Ovary (tissue), 9 donors: ENCODE results near the gene L1CAM. TPM values are rescaled to one million over a fixed set of nuclear protein-coding genes. Genes with fewer than 3 reads are reported as not detected.

Experiments used
- DNase-seq, 5 donors: peaks; one replicate each; pipeline ENCODE4 v3.0.0-alpha.2; 2019 to 2020
- H3K27ac ChIP-seq, 2 donors: fragments of 200-600 bp; one replicate each; pipeline versions ENCODE4 v1.5.1 to v1.8.0; 2019 to 2022
- H3K27me3 ChIP-seq: fragments of 200-600 bp; one replicate; pipeline ENCODE4 v1.8.0; 2022
- H3K36me3 ChIP-seq: fragments of 200-600 bp; sonication (generic); one replicate; pipeline ENCODE4 v1.5.1; 2019
- H3K4me1 ChIP-seq: one replicate; pipeline ENCODE4 v1.8.1; 2013; ENCODE audit warnings: mild to moderate bottlenecking, moderate library complexity; ENCODE audit not compliant: insufficient read depth
- H3K4me3 ChIP-seq: fragments of 200-600 bp; sonication (generic); one replicate; pipeline ENCODE4 v1.5.1; 2017
- H3K9me3 ChIP-seq, 2 donors: fragments of 200-600 bp in 1 of 2; sonication (generic) in 1 of 2; one replicate each; pipeline versions ENCODE4 v1.5.1 to v1.8.1; 2013 to 2019; ENCODE audit warnings: mild to moderate bottlenecking in 1 of 2, moderate library complexity in 1 of 2
- CTCF ChIP-seq, 3 donors: fragments of 450-650 bp in 2 of 3; fragments of 200-600 bp in 1 of 3; IDR thresholded peaks; one replicate each; pipeline versions ENCODE4 v1.5.1 to v1.8.0; 2016 to 2022; ENCODE audit warnings: antibody characterized with exemption in 3 of 3, mild to moderate bottlenecking in 1 of 3
- EP300 ChIP-seq: sonication (generic); formaldehyde crosslinking; IDR thresholded peaks from one replicate; pipeline ENCODE4 v1.6.1; 2017; ENCODE audit warnings: antibody characterized with exemption
- POLR2A ChIP-seq: fragments of 450-650 bp; IDR thresholded peaks from one replicate; pipeline ENCODE4 v1.6.1; 2017; ENCODE audit warnings: antibody characterized with exemption, mild to moderate bottlenecking, moderate library complexity
- WGBS, 3 donors: extraction: QIAGEN DNeasy Blood & Tissue Kit in 1 of 3; methylation state at CpG; one replicate each; pipeline versions ENCODE4 v1.1.5 to v1.1.7; 2013 to 2017; 5-methylcytosine and 5-hydroxymethylcytosine counted together
- intact Hi-C, 4 donors: fragments of 100-400 bp; cut with DNase I; formaldehyde crosslinking; loops; one replicate each; pipeline versions ENCODE4 v1.11.0 to v1.15.1; 2022 to 2023
- polyA plus RNA-seq, 2 donors: library from polyadenylated mRNA; stranded (reverse); fragments of 200-250 nt in 1 of 2; fragments of 350-450 nt in 1 of 2; fragmentation: Illumina TruSeq in 1 of 2; extraction: RNeasy Lipid Tissue Mini Kit (QIAGEN cat#74804) in 1 of 2; gene quantifications; one replicate each; pipeline ENCODE4 v1.2.3, GENCODE V29; 2013 to 2014
- total RNA-seq, 7 donors: library from RNA; depleted of rRNA in 2 of 7; stranded (reverse); fragments of >200 nt in 2 of 7; fragmentation: NEBNext Ultra II Directional in 3 of 7; extraction: Animal tissue kit (Norgen Biotek cat#: 25700) in 3 of 7; gene quantifications; one replicate each; pipeline versions ENCODE4 v1.1.0 to v1.2.4, GENCODE V29; 2016 to 2023
- donor health status: DM: no; HTN: no; CAD: no; lungs with moderate emphysema.
- donor health status: DM: no; HTN: no; CAD: no.
- donor health status: Bipolar disorder and iron deficiency.
- donor health status: DM: yes; HTN: yes; CAD: no.
- donor health status: DM: no; HTN: no; CAD: no.
- donor health status: DM: yes; HTN: yes; CAD: no.

Gene L1CAM
- total and polyA plus RNA-seq, 9 donors: 0.36 to 3.0 (median 0.99) TPM; not detected in 1

- Histone ChIP-seq H3K9me3 (no peaks in the 10 kb centered on the region), H3K4me1 (no peaks in the 10 kb centered on the region), H3K4me3 (no peak overlapping the region), H3K27me3 (no peaks in the 10 kb centered on the region), H3K36me3 (no peaks in the 10 kb centered on the region), H3K27ac (no peak overlapping the region)
- DNase-seq: no peak
- WGBS, 3 donors: 71 to 79% (median 73%) methylated on average over 24 to 27 of the region's 27 CpGs
- intact Hi-C loops: no loop called here
- TF ChIP-seq EP300 (no peak), CTCF (IDR thresholded peaks at IDR 0.05) (no peak), POLR2A (no peak)
These were observed 20.3 kb upstream of the L1CAM start for GRCh38 chrX:153906126-153906917.

- WGBS, 3 donors: 85 to 89% (median 86%) methylated on average over 28 to 32 of the region's 32 CpGs
- no peaks in the 10 kb centered on the region for H3K27me3 ChIP-seq
- no peak overlapping the region for H3K27ac ChIP-seq
- no peaks in the 10 kb centered on the region for H3K4me1 ChIP-seq
- intact Hi-C loops: no loop called here
- no peak overlapping the region for H3K4me3 ChIP-seq
- TF ChIP-seq CTCF (IDR thresholded peaks at IDR 0.05) (no peak), POLR2A (no peak), EP300 (no peak)
- H3K9me3 ChIP-seq: no peaks in the 10 kb centered on the region
- no peaks in the 10 kb centered on the region for H3K36me3 ChIP-seq
- peak in 1 of 5 donors; percentile 14 for DNase-seq
These were observed 19.6 kb upstream of the L1CAM start for GRCh38 chrX:153905481-153906095.

- Histone ChIP-seq H3K4me3 (no peak within 1 kb of the TSS), H3K27ac (no peak within 1 kb of the TSS), H3K27me3 (no peaks in the 10 kb centered on the region), H3K36me3 (no peaks in the 10 kb centered on the region), H3K4me1 (no peaks in the 10 kb centered on the region), H3K9me3 (no peaks in the 10 kb centered on the region)
- DNase-seq: peak in 1 of 5 donors; percentile 19
- WGBS, 3 donors: 50 to 66% (median 51%) methylated on average over 25 to 26 of the region's 26 CpGs
- no peak for TF ChIP-seq POLR2A
- TF ChIP-seq EP300: no peak
- TF ChIP-seq CTCF (IDR thresholded peaks at IDR 0.05): no peak
- intact Hi-C loops: no loop called here
These were observed 18.3 kb upstream of the L1CAM start, which contains the start of gene AVPR2 for GRCh38 chrX:153903991-153904957. Gene AVPR2, plus strand, starts transcription at chrX:153904673. Its CDS starts 473 bp downstream, at chrX:153905146.
